Measurements from ENCODE around the gene COX19.

- TF ChIP-seq, protein P1, sequence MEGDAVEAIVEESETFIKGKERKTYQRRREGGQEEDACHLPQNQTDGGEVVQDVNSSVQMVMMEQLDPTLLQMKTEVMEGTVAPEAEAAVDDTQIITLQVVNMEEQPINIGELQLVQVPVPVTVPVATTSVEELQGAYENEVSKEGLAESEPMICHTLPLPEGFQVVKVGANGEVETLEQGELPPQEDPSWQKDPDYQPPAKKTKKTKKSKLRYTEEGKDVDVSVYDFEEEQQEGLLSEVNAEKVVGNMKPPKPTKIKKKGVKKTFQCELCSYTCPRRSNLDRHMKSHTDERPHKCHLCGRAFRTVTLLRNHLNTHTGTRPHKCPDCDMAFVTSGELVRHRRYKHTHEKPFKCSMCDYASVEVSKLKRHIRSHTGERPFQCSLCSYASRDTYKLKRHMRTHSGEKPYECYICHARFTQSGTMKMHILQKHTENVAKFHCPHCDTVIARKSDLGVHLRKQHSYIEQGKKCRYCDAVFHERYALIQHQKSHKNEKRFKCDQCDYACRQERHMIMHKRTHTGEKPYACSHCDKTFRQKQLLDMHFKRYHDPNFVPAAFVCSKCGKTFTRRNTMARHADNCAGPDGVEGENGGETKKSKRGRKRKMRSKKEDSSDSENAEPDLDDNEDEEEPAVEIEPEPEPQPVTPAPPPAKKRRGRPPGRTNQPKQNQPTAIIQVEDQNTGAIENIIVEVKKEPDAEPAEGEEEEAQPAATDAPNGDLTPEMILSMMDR (IDR thresholded peaks at IDR 0.05): no peak
- TF ChIP-seq POLR2A (IDR thresholded peaks at IDR 0.05) (no peak), POLR2AphosphoS5 (IDR thresholded peaks at IDR 0.05; ENCODE audit: insufficient read depth in 1 of 2, low read depth in 1 of 2) (no peak)
These were observed 21.6 kb downstream of the COX19 start for GRCh38 chr7:953547-954327.
